GM12874 (cell line): Measurements from ENCODE around the gene HEXIM1.

ENCODE experiments used
- TF ChIP-seq, protein P1 (sequence below): IDR thresholded peaks from 2 replicates; pipeline ENCODE4 v1.5.1; 2011; ENCODE audit warnings: low read depth, mild to moderate bottlenecking, control low read depth, low read length, moderate library complexity; ENCODE audit not compliant: insufficient read depth

HEXIM1 gene

DNA sequence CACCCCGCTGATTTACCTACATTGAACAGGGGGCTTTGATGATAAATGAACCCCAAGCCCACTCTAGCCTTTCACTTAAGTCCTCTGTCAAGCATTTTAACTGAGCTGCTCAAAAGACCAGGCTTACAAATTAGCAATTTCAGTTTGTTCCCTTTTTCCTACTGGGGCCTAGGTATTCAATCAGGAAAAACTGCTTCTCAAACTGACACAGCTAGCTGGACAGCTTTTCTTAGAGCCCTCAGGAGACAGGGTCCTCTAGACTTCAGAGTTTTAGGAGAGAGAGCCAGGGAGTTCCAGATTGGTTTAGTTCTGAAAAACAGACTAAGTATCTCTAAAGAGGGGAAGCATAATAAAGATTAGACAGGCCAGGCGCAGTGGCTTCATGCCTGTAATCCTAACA lies 7.2 kb downstream of the HEXIM1 start:
- TF ChIP-seq, protein P1, sequence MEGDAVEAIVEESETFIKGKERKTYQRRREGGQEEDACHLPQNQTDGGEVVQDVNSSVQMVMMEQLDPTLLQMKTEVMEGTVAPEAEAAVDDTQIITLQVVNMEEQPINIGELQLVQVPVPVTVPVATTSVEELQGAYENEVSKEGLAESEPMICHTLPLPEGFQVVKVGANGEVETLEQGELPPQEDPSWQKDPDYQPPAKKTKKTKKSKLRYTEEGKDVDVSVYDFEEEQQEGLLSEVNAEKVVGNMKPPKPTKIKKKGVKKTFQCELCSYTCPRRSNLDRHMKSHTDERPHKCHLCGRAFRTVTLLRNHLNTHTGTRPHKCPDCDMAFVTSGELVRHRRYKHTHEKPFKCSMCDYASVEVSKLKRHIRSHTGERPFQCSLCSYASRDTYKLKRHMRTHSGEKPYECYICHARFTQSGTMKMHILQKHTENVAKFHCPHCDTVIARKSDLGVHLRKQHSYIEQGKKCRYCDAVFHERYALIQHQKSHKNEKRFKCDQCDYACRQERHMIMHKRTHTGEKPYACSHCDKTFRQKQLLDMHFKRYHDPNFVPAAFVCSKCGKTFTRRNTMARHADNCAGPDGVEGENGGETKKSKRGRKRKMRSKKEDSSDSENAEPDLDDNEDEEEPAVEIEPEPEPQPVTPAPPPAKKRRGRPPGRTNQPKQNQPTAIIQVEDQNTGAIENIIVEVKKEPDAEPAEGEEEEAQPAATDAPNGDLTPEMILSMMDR = no peak

GRCh38 chr17:45156242-45156641 lies 8.0 kb downstream of the HEXIM1 start:
- TF ChIP-seq, protein P1 = no peak

DNA sequence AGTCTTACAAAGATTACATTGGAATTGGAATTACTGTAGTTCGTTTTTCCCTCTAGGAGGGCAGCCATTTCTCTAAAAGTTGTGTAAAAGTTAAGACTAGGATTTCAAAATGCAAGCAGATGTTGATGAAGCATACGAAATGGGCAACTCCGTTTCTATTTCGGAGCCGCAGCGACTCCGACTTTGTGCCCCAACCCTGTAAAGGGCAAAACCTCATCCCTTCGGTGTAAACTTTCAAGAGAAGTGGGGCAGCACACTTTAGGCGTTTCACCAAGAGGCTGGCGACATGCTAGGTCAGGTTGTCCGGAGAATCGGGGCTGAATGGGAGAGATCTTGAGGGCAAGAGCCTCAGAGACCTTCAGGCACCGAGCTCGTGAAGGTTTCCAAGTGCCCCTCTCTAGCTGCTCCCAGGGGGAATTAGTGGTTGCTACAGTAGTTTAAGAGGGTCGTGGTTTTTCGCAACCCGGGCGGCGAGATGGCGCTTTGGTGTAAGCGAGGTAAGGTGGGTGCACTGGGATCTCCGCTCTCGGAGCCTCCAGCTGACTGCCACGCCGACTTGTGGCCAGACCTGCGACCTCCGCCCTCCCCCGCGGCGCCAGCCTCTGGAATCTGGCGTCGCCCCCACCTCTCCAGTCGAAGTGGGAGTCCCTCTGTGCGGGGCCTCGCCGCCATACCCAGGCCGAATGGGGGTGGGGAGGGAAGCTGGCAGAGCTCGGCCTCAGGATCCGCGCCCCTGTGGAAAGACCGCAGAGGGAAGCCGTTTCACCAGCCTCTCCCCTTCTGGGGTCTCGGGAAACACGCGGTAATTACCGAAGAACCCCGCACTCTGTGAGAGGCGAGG lies 12.4 kb downstream of the HEXIM1 start:
- TF ChIP-seq, protein P1 = 0 out of 2 replicates have a peak, but pooled peaks have one; percentile 19

DNA sequence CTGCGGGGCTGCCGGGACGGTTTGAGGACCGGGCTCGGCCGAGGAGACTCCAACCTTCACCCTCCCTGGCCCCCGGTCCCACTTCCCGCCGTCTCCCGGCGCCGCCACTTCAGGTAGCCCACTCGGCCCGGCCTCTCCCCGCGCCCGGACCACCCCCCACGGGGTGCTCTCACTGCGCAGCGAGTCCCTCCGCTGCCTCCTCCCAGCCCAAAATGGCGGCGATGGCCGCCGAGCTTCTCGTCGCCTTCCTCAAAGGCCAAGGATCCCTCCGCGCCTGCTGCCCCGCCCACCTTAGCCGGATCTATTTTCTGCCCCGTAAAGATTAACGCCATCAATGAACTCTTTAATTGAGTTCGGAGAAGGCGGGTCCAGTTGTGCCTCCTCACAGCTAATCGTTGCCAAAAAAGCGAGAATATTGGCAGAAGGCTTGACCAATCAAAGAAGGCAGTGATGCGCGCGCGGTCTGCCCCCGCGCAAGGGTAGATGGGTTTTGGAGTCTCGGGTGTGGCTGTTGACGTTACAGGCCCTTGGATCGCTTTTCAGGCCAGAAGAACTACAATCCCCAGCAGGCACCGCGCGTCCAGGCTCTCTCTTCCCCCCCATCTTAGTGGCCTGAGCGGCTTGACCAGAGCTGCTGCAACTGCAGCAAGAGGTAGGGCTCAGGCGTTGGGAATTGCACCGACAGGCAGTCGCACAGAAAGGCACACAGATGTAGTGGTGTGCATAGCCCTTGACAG lies 13.2 kb downstream of the HEXIM1 start, which contains the start of gene HEXIM2:
HEXIM2 (plus strand) TSS at position 588 of the 737 bp plus-strand sequence. CDS start 919 bp downstream, outside the sequence.
- TF ChIP-seq, protein P1 = no peak

DNA sequence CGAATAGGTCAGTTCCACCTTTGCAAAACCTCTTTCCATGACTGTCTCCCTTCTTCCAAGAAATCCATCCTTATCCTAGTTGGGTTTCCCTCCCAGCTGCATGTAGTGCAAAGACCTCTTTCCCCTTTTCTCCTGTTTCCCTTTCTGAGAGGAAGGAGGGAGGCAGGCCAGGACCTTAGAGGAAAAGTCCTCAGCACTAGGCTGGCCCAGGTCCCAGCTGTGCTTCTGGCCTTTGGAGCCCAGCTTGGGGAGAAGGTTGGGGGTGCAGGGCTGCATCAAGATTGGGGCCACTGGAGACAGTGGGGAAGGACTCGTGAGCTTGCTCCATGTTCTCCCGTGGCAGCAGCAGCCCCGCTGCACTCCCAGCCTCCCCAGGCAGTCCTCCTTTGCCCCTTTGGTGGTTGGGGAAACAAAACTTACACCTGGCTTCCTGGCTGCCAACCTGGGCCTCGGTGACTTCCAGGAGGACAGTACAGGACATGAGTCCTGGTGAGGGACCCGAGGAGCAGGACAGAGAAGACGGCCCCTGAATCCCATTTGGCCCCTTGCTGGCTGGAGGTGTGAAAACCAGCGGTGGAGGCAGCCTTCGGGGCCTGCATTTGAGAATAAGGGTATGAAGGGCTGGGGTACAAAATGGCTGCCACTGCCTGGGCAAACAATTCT lies 13.9 kb downstream of the HEXIM1 start:
- TF ChIP-seq, protein P1 = no peak

- TF ChIP-seq, protein P1 = no peak
Measured at GRCh38 chr17:45164734-45165269, 16.5 kb downstream of the HEXIM1 start.
